ENCODE measurements around the gene SULT2B1.

Gene SULT2B1

DNA sequence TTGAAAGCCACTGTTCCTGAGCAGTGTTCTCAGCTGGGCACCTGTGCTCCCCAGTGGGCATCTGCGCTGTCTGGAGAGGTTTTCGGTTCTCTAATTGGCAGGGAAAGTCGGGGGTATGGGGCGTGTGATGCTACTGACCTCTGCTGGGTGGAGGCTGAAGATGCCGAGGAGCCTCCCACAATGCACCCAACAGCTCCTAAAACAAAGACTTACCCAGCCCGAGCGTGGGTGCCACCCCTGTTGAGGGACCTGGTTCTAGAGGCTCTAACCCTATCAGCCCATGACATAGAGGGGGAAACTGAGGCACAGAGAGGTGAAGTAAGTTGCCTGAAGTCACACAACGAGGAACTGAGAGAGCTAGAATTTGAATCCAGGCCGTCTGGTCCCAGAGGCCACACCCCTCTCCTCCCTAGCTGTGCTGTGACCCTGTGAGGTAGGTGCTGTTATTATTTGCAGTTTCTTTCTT lies 56.9 kb downstream of the SULT2B1 start:
- DNase-seq (ENCODE audit: low read depth) = peak; percentile 52
- TF ChIP-seq CTCF (conservative IDR thresholded peaks at IDR 0.05; ENCODE audit: low read depth, low read length) = peak; percentile 67
- H3K4me3 ChIP-seq (ENCODE audit: low read depth, low read length) = no peak overlapping the region

DNA sequence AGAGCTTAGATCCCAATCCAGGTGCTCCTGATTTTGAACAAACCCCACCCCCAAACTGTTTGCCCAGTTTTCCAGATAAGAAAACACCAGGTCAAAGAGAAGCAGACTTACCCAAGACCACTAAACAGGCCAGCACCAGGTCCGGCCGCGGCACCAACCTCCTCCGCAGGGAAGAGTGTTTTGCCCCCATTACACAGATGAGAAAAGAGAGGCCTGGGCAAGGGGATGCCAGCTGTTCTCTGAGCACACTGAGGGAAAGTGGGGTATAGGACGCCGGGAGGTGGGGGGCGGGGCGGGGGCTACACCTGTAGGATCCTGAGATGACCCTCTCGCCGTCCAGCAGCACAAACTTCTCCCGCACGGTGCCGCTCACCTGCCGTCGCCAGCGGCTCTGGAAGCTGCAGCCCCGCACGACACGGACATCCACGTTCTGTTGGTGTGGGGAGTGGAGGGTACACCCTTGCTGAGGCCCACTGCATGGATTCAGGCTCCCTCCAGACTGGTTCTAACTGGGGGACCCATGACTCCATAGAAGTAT lies 57.7 kb downstream of the SULT2B1 start:
- H3K4me3 ChIP-seq (ENCODE audit: low read depth, low read length) = no peak overlapping the region
- no peak for DNase-seq (ENCODE audit: low read depth)
- no peak for TF ChIP-seq CTCF (conservative IDR thresholded peaks at IDR 0.05; ENCODE audit: low read depth, low read length)

GRCh38 chr19:48611872-48612271 lies 59.9 kb downstream of the SULT2B1 start:
- no peak for TF ChIP-seq CTCF (conservative IDR thresholded peaks at IDR 0.05; ENCODE audit: low read depth, low read length)
- DNase-seq (ENCODE audit: low read depth) = no peak
- no peak overlapping the region for H3K4me3 ChIP-seq (ENCODE audit: low read depth, low read length)

- no peak for TF ChIP-seq CTCF (conservative IDR thresholded peaks at IDR 0.05; ENCODE audit: low read depth, low read length)
- H3K4me3 ChIP-seq (ENCODE audit: low read depth, low read length) = no peak overlapping the region
- no peak for DNase-seq (ENCODE audit: low read depth)
Observed at GRCh38 chr19:48613024-48613851, 61.3 kb downstream of the SULT2B1 start.

DNA sequence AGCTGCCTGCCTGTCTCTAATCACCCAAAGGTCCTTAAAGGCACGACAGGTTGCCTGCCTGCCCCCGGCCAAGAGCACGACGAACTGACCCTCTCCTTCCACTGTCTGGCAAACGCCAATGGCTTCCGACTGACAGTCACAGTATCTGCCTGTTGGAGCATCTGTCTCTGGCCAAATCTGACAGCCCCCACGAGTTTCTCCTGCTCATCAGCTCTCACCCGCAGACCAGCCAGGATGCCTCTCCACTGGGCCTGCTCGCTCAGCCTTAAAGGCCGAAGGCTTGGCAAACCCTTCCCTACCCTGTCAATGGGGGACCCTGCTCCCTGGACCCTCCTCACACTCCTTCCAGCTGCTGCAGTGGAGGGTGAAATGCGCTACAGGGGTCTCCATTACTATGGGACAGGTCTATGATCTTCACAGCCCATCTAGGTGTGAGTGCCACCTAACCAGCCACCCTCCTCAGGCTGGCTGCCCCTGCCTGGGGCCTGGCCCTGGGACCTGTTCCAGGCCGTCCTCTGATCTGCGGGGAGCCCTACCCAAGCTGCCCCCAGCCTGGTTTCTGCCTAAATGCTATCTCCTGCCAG lies 62.0 kb downstream of the SULT2B1 start:
- no peak for TF ChIP-seq CTCF (conservative IDR thresholded peaks at IDR 0.05; ENCODE audit: low read depth, low read length)
- H3K4me3 ChIP-seq (ENCODE audit: low read depth, low read length) = no peak overlapping the region
- DNase-seq (ENCODE audit: low read depth) = no peak

GRCh38 chr19:48614436-48615230 lies 62.7 kb downstream of the SULT2B1 start, which contains the start of gene FAM83E:
TSS of gene FAM83E (minus strand) at chr19:48615076. CDS start at chr19:48613372, 1,704 bp downstream.
- H3K4me3 ChIP-seq (ENCODE audit: low read depth, low read length) = no peak within 1 kb of the TSS
- TF ChIP-seq CTCF (conservative IDR thresholded peaks at IDR 0.05; ENCODE audit: low read depth, low read length) = no peak
- no peak for DNase-seq (ENCODE audit: low read depth)

Measured in choroid plexus epithelial cell (primary cell).